AG04449 (cell line): Measurements from ENCODE around the gene CAMK2G.

Source experiments
- CTCF ChIA-PET: fragments of 350-600 bp; formaldehyde crosslinking; extraction: SDS; loops from one replicate; lab custom pipeline; 2021; ENCODE audit warnings: antibody characterized with exemption; lab: Yijun Ruan, JAX
- POLR2A ChIA-PET: fragments of 400-600, 350-600 bp; formaldehyde crosslinking; extraction: SDS; loops from one replicate; lab custom pipeline; 2020; ENCODE audit warnings: antibody characterized with exemption, inconsistent platforms; lab: Yijun Ruan, JAX
- DNase-seq: peaks from one replicate; pipeline ENCODE4 v3.0.0-alpha.2; 2010; ENCODE audit warnings: low read depth, low spot score
- H3K4me3 ChIP-seq: 2 replicates; pipeline ENCODE4 v1.5.1; 2011; ENCODE audit warnings: low read depth, mild to moderate bottlenecking, control low read depth, low read length
- CTCF ChIP-seq: IDR thresholded peaks from one replicate; pipeline ENCODE4 v1.5.1; 2011; ENCODE audit warnings: mild to moderate bottlenecking, moderate library complexity, low read length, control low read depth, inconsistent platforms; ENCODE audit not compliant: insufficient read depth; ENCODE audit errors: missing control alignments

The CAMK2G gene

GRCh38 chr10:73765066-73765465 is 109.3 kb downstream of the CAMK2G start:
- ChIA-PET POLR2A (interaction anchor here (0.6 kb wide), 2 partner anchors 45 to 406 kb away, joined by 3 to 4 read pairs; no protein-coding TSS in a partner anchor), CTCF (no interaction called here)
- no peak for TF ChIP-seq CTCF
- DNase-seq: no peak
- no peak overlapping the region for H3K4me3 ChIP-seq

- no peak for DNase-seq
- H3K4me3 ChIP-seq: no peak overlapping the region
- no peak for TF ChIP-seq CTCF
- ChIA-PET POLR2A (no interaction called here), CTCF (interaction anchor here (1.6 kb wide), 1 partner anchor 15 kb away, joined by 7 read pairs; no protein-coding TSS in a partner anchor)
Measured at GRCh38 chr10:73763343-73763742, 111.0 kb downstream of the CAMK2G start.

GRCh38 chr10:73762915-73763314 is 111.4 kb downstream of the CAMK2G start:
- DNase-seq: no peak
- ChIA-PET POLR2A (interaction anchor here (1.2 kb wide), 1 partner anchor 10 kb away, joined by 4 read pairs; a partner anchor contains a TSS), CTCF (interaction anchor here (1.6 kb wide), 1 partner anchor 15 kb away, joined by 7 read pairs; no protein-coding TSS in a partner anchor)
- TF ChIP-seq CTCF: no peak
- H3K4me3 ChIP-seq: no peak overlapping the region
